IMR-90 (cell line): ENCODE measurements around the gene CUX1. TPM values are rescaled to one million over a fixed set of nuclear protein-coding genes. Genes with fewer than 3 reads are reported as not detected.

Experiments used
- ATAC-seq: fragments of 200-7000 bp; cut with Tn5 transposase; 2 replicates; pipeline ENCODE4 v1.9.1; 2020; ENCODE audit warnings: low read depth, mild to moderate bottlenecking, moderate library complexity
- BruUV-seq: library from RNA; stranded (reverse); fragments of 400-500 nt; replicated peaks from 2 replicates; lab custom pipeline; 2021; lab: Mats Ljungman, UMichigan
- CTCF ChIA-PET: fragments of 300-600 bp; formaldehyde crosslinking; extraction: SDS; loops from one replicate; lab custom pipeline; 2021; ENCODE audit warnings: antibody characterized with exemption; lab: Yijun Ruan, JAX
- POLR2A ChIA-PET: fragments of 300-600 bp; sonication (Branson Sonifier 250); formaldehyde crosslinking; loops from one replicate; lab custom pipeline; 2022; ENCODE audit warnings: antibody characterized with exemption; ENCODE audit not compliant: unreplicated experiment; lab: Charles Lee
- DNase-seq: peaks from one replicate; pipeline ENCODE4 v3.0.0; 2013
- H2AFZ ChIP-seq: replicated peaks from 2 replicates; pipeline ENCODE3; 2013; ENCODE audit warnings: low read length, mild to moderate bottlenecking; ENCODE audit not compliant: poor library complexity
- H2AK5ac ChIP-seq: 2 replicates; pipeline ENCODE4 v1.6.1; 2013; ENCODE audit warnings: low read depth, low read length, inconsistent platforms
- H2AK9ac ChIP-seq: replicated peaks from 2 replicates; pipeline ENCODE3; 2013; ENCODE audit warnings: mild to moderate bottlenecking, low read depth, low read length, moderate library complexity; ENCODE audit not compliant: poor library complexity
- H2BK120ac ChIP-seq: 2 replicates; pipeline ENCODE4 v1.6.1; 2013; ENCODE audit warnings: low read depth, low read length, inconsistent platforms
- H2BK15ac ChIP-seq: 3 replicates; pipeline ENCODE4 v1.6.1; 2013; ENCODE audit warnings: low read depth, low read length, inconsistent platforms
- H2BK20ac ChIP-seq: 2 replicates; pipeline ENCODE4 v1.6.1; 2013; ENCODE audit warnings: low read depth, mild to moderate bottlenecking, inconsistent platforms, low read length, moderate library complexity
- H2BK5ac ChIP-seq: 2 replicates; pipeline ENCODE4 v1.6.1; 2013; ENCODE audit warnings: mild to moderate bottlenecking, low read depth, low read length, inconsistent platforms; ENCODE audit not compliant: poor library complexity, severe bottlenecking
- H3K14ac ChIP-seq: replicated peaks from 2 replicates; pipeline ENCODE4 v1.6.1; 2013; ENCODE audit warnings: low read depth, low read length, inconsistent platforms
- H3K18ac ChIP-seq: 2 replicates; pipeline ENCODE4 v1.6.1; 2013; ENCODE audit warnings: low read depth, low read length, control low read depth
- H3K23ac ChIP-seq: 2 replicates; pipeline ENCODE4 v1.6.1; 2013; ENCODE audit warnings: low read depth, low read length, inconsistent platforms
- H3K27ac ChIP-seq: 2 replicates; pipeline ENCODE4 v1.5.1; 2013; ENCODE audit warnings: mild to moderate bottlenecking, control low read depth, low read length; ENCODE audit not compliant: insufficient read depth
- H3K27me3 ChIP-seq: 2 replicates; pipeline ENCODE4 v1.6.1; 2013; ENCODE audit warnings: low read length; ENCODE audit not compliant: control insufficient read depth, insufficient read depth
- H3K36me3 ChIP-seq: 2 replicates; pipeline ENCODE4 v1.6.1; 2013; ENCODE audit warnings: low read length, mixed read lengths; ENCODE audit not compliant: control insufficient read depth, insufficient read depth
- H3K4ac ChIP-seq: 2 replicates; pipeline ENCODE4 v1.6.1; 2013; ENCODE audit warnings: low read depth, low read length, inconsistent platforms
- H3K4me1 ChIP-seq: 2 replicates; pipeline ENCODE4 v1.6.1; 2013; ENCODE audit warnings: low read length, mixed read lengths; ENCODE audit not compliant: control insufficient read depth, insufficient read depth
- H3K4me2 ChIP-seq: 2 replicates; pipeline ENCODE4 v1.6.1; 2013; ENCODE audit warnings: low read depth, mild to moderate bottlenecking, control low read depth, low read length, moderate library complexity
- H3K4me3 ChIP-seq: 2 replicates; pipeline ENCODE4 v1.5.1; 2013; ENCODE audit warnings: low read depth, mild to moderate bottlenecking, control low read depth, low read length, moderate library complexity; ENCODE audit not compliant: insufficient read depth
- H3K56ac ChIP-seq: 2 replicates; pipeline ENCODE4 v1.6.1; 2013; ENCODE audit warnings: low read length, inconsistent platforms; ENCODE audit not compliant: insufficient read depth; ENCODE audit errors: extremely low read depth
- H3K79me1 ChIP-seq, 2 experiments: 2 replicates each; pipeline ENCODE4 v1.6.1; 2013; ENCODE audit warnings: low read length in 2 of 2, inconsistent platforms in 1 of 2, low read depth in 1 of 2
- H3K9ac ChIP-seq: 2 replicates; pipeline ENCODE4 v1.6.1; 2013; ENCODE audit warnings: low read depth, low read length, control low read depth
- H3K9me1 ChIP-seq: 2 replicates; pipeline ENCODE4 v1.6.1; 2013; ENCODE audit warnings: low read length, inconsistent platforms; ENCODE audit not compliant: insufficient read depth
- H3K9me3 ChIP-seq: 2 replicates; pipeline ENCODE4 v1.6.1; 2013; ENCODE audit warnings: low read length; ENCODE audit not compliant: control insufficient read depth, insufficient read depth
- H4K20me1 ChIP-seq: 2 replicates; pipeline ENCODE4 v1.6.1; 2013; ENCODE audit warnings: low read length, inconsistent platforms; ENCODE audit not compliant: insufficient read depth
- H4K5ac ChIP-seq: 2 replicates; pipeline ENCODE4 v1.6.1; 2013; ENCODE audit warnings: mild to moderate bottlenecking, low read depth, low read length, control low read depth
- H4K8ac ChIP-seq, 2 experiments: 2 replicates each; pipeline ENCODE4 v1.6.1; 2013; ENCODE audit warnings: low read depth in 2 of 2, low read length in 2 of 2, control low read depth in 1 of 2, inconsistent platforms in 1 of 2
- H4K91ac ChIP-seq: 2 replicates; pipeline ENCODE4 v1.6.1; 2013; ENCODE audit warnings: low read depth, low read length, inconsistent platforms; ENCODE audit not compliant: insufficient read depth
- CEBPB ChIP-seq: IDR thresholded peaks from 2 replicates; pipeline ENCODE4 v1.6.1; 2012; ENCODE audit warnings: low read depth, low read length, improper control_type of control experiment
- MAFK ChIP-seq: IDR thresholded peaks from 2 replicates; pipeline ENCODE4 v1.6.1; 2012; ENCODE audit warnings: low read depth, low read length, improper control_type of control experiment
- MAZ ChIP-seq: IDR thresholded peaks from 2 replicates; pipeline ENCODE4 v1.6.1; 2012; ENCODE audit warnings: low read depth, mild to moderate bottlenecking, low read length, improper control_type of control experiment, moderate library complexity, borderline replicate concordance
- MXI1 ChIP-seq: IDR thresholded peaks from 2 replicates; pipeline ENCODE4 v1.6.1; 2012; ENCODE audit warnings: low read depth, mild to moderate bottlenecking, low read length, moderate library complexity, borderline replicate concordance
- RFX5 ChIP-seq: IDR thresholded peaks from 2 replicates; pipeline ENCODE4 v1.8.0; 2012; ENCODE audit warnings: low read depth, mild to moderate bottlenecking, low read length, moderate library complexity
- WGBS, 2 experiments: methylation state at CpG; one replicate each; pipeline versions ENCODE4 v1.1.5 to v1.1.7; 2013; ENCODE audit warnings: missing lambda C conversion rate in 2 of 2; ENCODE audit not compliant: insufficient read length in 1 of 2; ENCODE audit errors: extremely low coverage in 2 of 2; 5-methylcytosine and 5-hydroxymethylcytosine counted together
- dilution Hi-C: fragments of 300-500 bp; cut with HindIII; formaldehyde crosslinking; loops from one replicate; pipeline ENCODE4 v1.14.3; 2018; ENCODE audit warnings: low sequenced_read_pairs; ENCODE audit not compliant: unreplicated experiment
- in situ Hi-C: fragments of 300-500 bp; cut with MboI; formaldehyde crosslinking; loops from 3 replicates; pipeline ENCODE4 v1.14.3; 2019; ENCODE audit warnings: low sequenced_read_pairs, inconsistent platforms, mixed read lengths
- intact Hi-C: fragments of 100-400 bp; cut with micrococcal nuclease; formaldehyde crosslinking; loops from 2 replicates; pipeline ENCODE4 v1.10.0; 2022
- polyA plus RNA-seq, 3 experiments: library from polyadenylated mRNA; depleted of rRNA; stranded (reverse); fragments of >200 nt; gene quantifications; 2 replicates each; pipeline ENCODE4 v1.2.3, GENCODE V29; 2012; ENCODE audit warnings: low replicate concordance in 1 of 3
- total RNA-seq: library from RNA; depleted of rRNA; stranded (reverse); fragments of >200 nt; gene quantifications from 2 replicates; pipeline ENCODE4 v1.2.3, GENCODE V29; 2012
- TF ChIP-seq, protein P1 (sequence below): fragments of 150-350 bp; IDR thresholded peaks from 2 replicates; pipeline ENCODE4 v1.6.1; 2017; ENCODE audit warnings: mild to moderate bottlenecking, antibody characterized with exemption, low read length, low read depth

Gene CUX1
- total and polyA plus RNA-seq, 2 of the 4 experiments (the other 2 are of a cell fraction): 19.7 to 46.4 TPM

- 0 out of 3 replicates have a peak overlapping the region, but pooled peaks have one; percentile 13 for H2BK15ac ChIP-seq
- peak overlapping the region; percentile 97 for H3K23ac ChIP-seq
- ChIA-PET CTCF (no interaction called here), POLR2A (no interaction called here)
- WGBS, 2 experiments: 10% methylated on average over 2 of the region's 19 CpGs; no CpG with 5 or more reads in 1 of the 2 experiments
- peak overlapping the region; percentile 29 to 74 for H4K8ac ChIP-seq
- H2AK5ac ChIP-seq: peak overlapping the region; percentile 57; the same call in 1 of the 2 replicates
- peaks cover 2% of the 10 kb centered on the region for H3K9me3 ChIP-seq
- no peaks in the 10 kb centered on the region for H3K36me3 ChIP-seq
- ATAC-seq (peak; percentile 35), DNase-seq (peak; percentile 33)
- peaks cover 27 to 72% of the 10 kb centered on the region in 2 experiments for H3K79me1 ChIP-seq
- in situ Hi-C loops (no loop called here), intact Hi-C loops (no loop called here), dilution Hi-C loops (no loop called here)
- H3K9ac ChIP-seq: peak overlapping the region; percentile 21; the same call in 1 of the 2 replicates
- H3K56ac ChIP-seq: no peak overlapping the region
- peak overlapping the region; percentile 19; the same call in 1 of the 2 replicates for H3K27ac ChIP-seq
- peaks cover 20% of the 10 kb centered on the region for H3K9me1 ChIP-seq
- H3K27me3 ChIP-seq: no peaks in the 10 kb centered on the region
- no peak overlapping the region for H2BK5ac ChIP-seq
- peaks cover 29% of the 10 kb centered on the region for H3K4me1 ChIP-seq
- peak; percentile 57; the same call in 1 of the 2 replicates for TF ChIP-seq MXI1
- TF ChIP-seq RFX5: no peak
- no peak for TF ChIP-seq MAZ
- TF ChIP-seq CEBPB: peak; percentile 38; the same call in 1 of the 2 replicates
- TF ChIP-seq MAFK: peak; percentile 47; the same call in 1 of the 2 replicates
- TF ChIP-seq, protein P1, sequence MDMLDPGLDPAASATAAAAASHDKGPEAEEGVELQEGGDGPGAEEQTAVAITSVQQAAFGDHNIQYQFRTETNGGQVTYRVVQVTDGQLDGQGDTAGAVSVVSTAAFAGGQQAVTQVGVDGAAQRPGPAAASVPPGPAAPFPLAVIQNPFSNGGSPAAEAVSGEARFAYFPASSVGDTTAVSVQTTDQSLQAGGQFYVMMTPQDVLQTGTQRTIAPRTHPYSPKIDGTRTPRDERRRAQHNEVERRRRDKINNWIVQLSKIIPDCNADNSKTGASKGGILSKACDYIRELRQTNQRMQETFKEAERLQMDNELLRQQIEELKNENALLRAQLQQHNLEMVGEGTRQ: peak; percentile 69
- peak overlapping the region; percentile 47; the same call in 1 of the 2 replicates for H2BK120ac ChIP-seq
- H3K4ac ChIP-seq: peak overlapping the region; percentile 77
- H2BK20ac ChIP-seq: no peak overlapping the region
- H2AFZ ChIP-seq: peak overlapping the region; percentile 67
- peak overlapping the region; percentile 1 for H3K4me2 ChIP-seq
- peak overlapping the region; percentile 76 for H3K14ac ChIP-seq
- no peak overlapping the region for H3K4me3 ChIP-seq
- peak overlapping the region; percentile 44 for H4K91ac ChIP-seq
- H2AK9ac ChIP-seq: peak overlapping the region; percentile 42
- H3K18ac ChIP-seq: no peak overlapping the region
- BruUV-seq: no TSS peak
- peaks cover 13% of the 10 kb centered on the region for H4K20me1 ChIP-seq
- no peak overlapping the region for H4K5ac ChIP-seq
Observed at GRCh38 chr7:101936611-101937231, 119.3 kb downstream of the CUX1 start.
